BE2C (cell line): ENCODE measurements around the gene TSPAN19.
"Not testable (repeated sequence)": the region's sequence is repeated elsewhere in the genome, so short reads cannot be mapped to it uniquely, and the experiment has no call there.

ENCODE experiments used
- DNase-seq: peaks from one replicate; pipeline ENCODE4 v3.0.0-alpha.2; 2020
- H3K27me3 ChIP-seq: fragments of 250-450 bp; sonication (Bioruptor Pico); 2 replicates; pipeline ENCODE4 v1.5.1; 2020; ENCODE audit warnings: mild to moderate bottlenecking
- H3K36me3 ChIP-seq: fragments of 250-450 bp; sonication (Bioruptor Pico); 2 replicates; pipeline ENCODE4 v1.5.1; 2020; ENCODE audit warnings: mild to moderate bottlenecking
- H3K4me1 ChIP-seq: fragments of 250-450 bp; sonication (Bioruptor Pico); 2 replicates; pipeline ENCODE4 v1.5.1; 2020
- H3K4me3 ChIP-seq: 2 replicates; pipeline ENCODE4 v1.5.1; 2011; ENCODE audit warnings: low read depth, low read length
- H3K9me3 ChIP-seq: fragments of 250-450 bp; sonication (Bioruptor Pico); 2 replicates; pipeline ENCODE4 v1.5.1; 2020
- CTCF ChIP-seq: IDR thresholded peaks from 2 replicates; pipeline ENCODE4 v1.5.1; 2012; ENCODE audit warnings: mild to moderate bottlenecking, low read depth, low read length

TSPAN19 gene

GRCh38 chr12:85007836-85008235 is 28.2 kb downstream of the TSPAN19 start:
- H3K27me3 ChIP-seq = no peaks in the 10 kb centered on the region
- H3K4me1 ChIP-seq = 0 out of 2 replicates have a peak, but pooled peaks cover 3% of the 10 kb centered on the region
- no peak for DNase-seq
- TF ChIP-seq CTCF = no peak
- no peaks in the 10 kb centered on the region for H3K36me3 ChIP-seq
- H3K4me3 ChIP-seq = no peak overlapping the region
- no peaks in the 10 kb centered on the region for H3K9me3 ChIP-seq

- H3K4me3 ChIP-seq = no peak overlapping the region
- no peak for TF ChIP-seq CTCF
- no peaks in the 10 kb centered on the region for H3K36me3 ChIP-seq
- no peak for DNase-seq
- H3K9me3 ChIP-seq = no peaks in the 10 kb centered on the region
- 0 out of 2 replicates have a peak, but pooled peaks cover 3% of the 10 kb centered on the region for H3K4me1 ChIP-seq
- H3K27me3 ChIP-seq = no peaks in the 10 kb centered on the region
Observed at GRCh38 chr12:85006206-85006605, 29.9 kb downstream of the TSPAN19 start.

GRCh38 chr12:85005615-85006014 is 30.5 kb downstream of the TSPAN19 start:
- H3K27me3 ChIP-seq = no peaks in the 10 kb centered on the region

GRCh38 chr12:85005047-85005446 is 31.0 kb downstream of the TSPAN19 start:
- not testable (repeated sequence) for H3K4me3 ChIP-seq, H3K36me3 ChIP-seq, DNase-seq, H3K9me3 ChIP-seq, H3K27me3 ChIP-seq, H3K4me1 ChIP-seq

More at GRCh38 chr12:85005615-85006014, 30.5 kb downstream of the TSPAN19 start:
- Histone ChIP-seq H3K4me1 (0 out of 2 replicates have a peak, but pooled peaks cover 3% of the 10 kb centered on the region), H3K4me3 (no peak overlapping the region), H3K36me3 (no peaks in the 10 kb centered on the region), H3K9me3 (no peaks in the 10 kb centered on the region)
- DNase-seq = no peak
- TF ChIP-seq CTCF = no peak

GRCh38 chr12:85004204-85004603 is 31.9 kb downstream of the TSPAN19 start:
- DNase-seq = no peak
- no peaks in the 10 kb centered on the region for H3K9me3 ChIP-seq
- no peaks in the 10 kb centered on the region for H3K36me3 ChIP-seq
- H3K27me3 ChIP-seq = no peaks in the 10 kb centered on the region
- no peak overlapping the region for H3K4me3 ChIP-seq
- H3K4me1 ChIP-seq = 0 out of 2 replicates have a peak, but pooled peaks cover 3% of the 10 kb centered on the region
- no peak for TF ChIP-seq CTCF

GRCh38 chr12:85002778-85003296 is 33.2 kb downstream of the TSPAN19 start:
- no peaks in the 10 kb centered on the region for H3K9me3 ChIP-seq
- no peaks in the 10 kb centered on the region for H3K36me3 ChIP-seq
- H3K27me3 ChIP-seq = no peaks in the 10 kb centered on the region
- H3K4me1 ChIP-seq = 0 out of 2 replicates have a peak, but pooled peaks cover 3% of the 10 kb centered on the region
- TF ChIP-seq CTCF = no peak
- DNase-seq = no peak
- H3K4me3 ChIP-seq = no peak overlapping the region

- TF ChIP-seq CTCF = no peak
- Histone ChIP-seq H3K27me3 (no peaks in the 10 kb centered on the region), H3K9me3 (no peaks in the 10 kb centered on the region), H3K4me3 (no peak overlapping the region), H3K4me1 (no peaks in the 10 kb centered on the region), H3K36me3 (no peaks in the 10 kb centered on the region)
- DNase-seq = no peak
Observed at GRCh38 chr12:85000729-85001128, 35.3 kb downstream of the TSPAN19 start.
